HCT116 (cell line): Measurements from ENCODE around the gene PNPLA6.

ENCODE experiments used
- ATF3 ChIP-seq: IDR thresholded peaks from 2 replicates; pipeline ENCODE4 v1.6.1; 2012
- EZH2 ChIP-seq: fragments of 200-600 bp; sonication (generic); IDR thresholded peaks from 2 replicates; pipeline ENCODE4 v1.6.1; 2017; ENCODE audit warnings: antibody characterized with exemption, mixed run types
- EZH2phosphoT487 ChIP-seq: fragments of 200-600 bp; IDR thresholded peaks from 2 replicates; pipeline ENCODE4 v1.6.1; 2018; ENCODE audit warnings: antibody characterized with exemption, borderline replicate concordance
- POLR2A ChIP-seq: IDR thresholded peaks from 2 replicates; pipeline ENCODE4 v1.7.0; 2011; ENCODE audit warnings: borderline replicate concordance; ENCODE audit not compliant: insufficient read depth, insufficient read length; ENCODE audit errors: extremely low read depth
- TF ChIP-seq, protein P1 (sequence below), 3 experiments: fragments of 200-600 bp in 1 of 3; sonication (generic) in 1 of 3; IDR thresholded peaks in 2 of 3; conservative IDR thresholded peaks in 1 of 3; 2 replicates each; pipeline ENCODE4 v1.5.1; 2012 to 2017; ENCODE audit warnings: low read depth in 2 of 3, low read length in 2 of 3, antibody characterized with exemption in 1 of 3, borderline replicate concordance in 1 of 3, control low read depth in 1 of 3, mild to moderate bottlenecking in 1 of 3, mixed read lengths in 1 of 3, mixed run types in 1 of 3, moderate library complexity in 1 of 3; ENCODE audit not compliant: insufficient read depth in 1 of 3
- TF ChIP-seq, protein P2 (sequence below): IDR thresholded peaks from 2 replicates; pipeline ENCODE4 v1.6.1; 2012

GRCh38 chr19:7521551-7522071 is 13.9 kb upstream of the PNPLA6 start:
- TF ChIP-seq, protein P1, sequence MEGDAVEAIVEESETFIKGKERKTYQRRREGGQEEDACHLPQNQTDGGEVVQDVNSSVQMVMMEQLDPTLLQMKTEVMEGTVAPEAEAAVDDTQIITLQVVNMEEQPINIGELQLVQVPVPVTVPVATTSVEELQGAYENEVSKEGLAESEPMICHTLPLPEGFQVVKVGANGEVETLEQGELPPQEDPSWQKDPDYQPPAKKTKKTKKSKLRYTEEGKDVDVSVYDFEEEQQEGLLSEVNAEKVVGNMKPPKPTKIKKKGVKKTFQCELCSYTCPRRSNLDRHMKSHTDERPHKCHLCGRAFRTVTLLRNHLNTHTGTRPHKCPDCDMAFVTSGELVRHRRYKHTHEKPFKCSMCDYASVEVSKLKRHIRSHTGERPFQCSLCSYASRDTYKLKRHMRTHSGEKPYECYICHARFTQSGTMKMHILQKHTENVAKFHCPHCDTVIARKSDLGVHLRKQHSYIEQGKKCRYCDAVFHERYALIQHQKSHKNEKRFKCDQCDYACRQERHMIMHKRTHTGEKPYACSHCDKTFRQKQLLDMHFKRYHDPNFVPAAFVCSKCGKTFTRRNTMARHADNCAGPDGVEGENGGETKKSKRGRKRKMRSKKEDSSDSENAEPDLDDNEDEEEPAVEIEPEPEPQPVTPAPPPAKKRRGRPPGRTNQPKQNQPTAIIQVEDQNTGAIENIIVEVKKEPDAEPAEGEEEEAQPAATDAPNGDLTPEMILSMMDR (IDR thresholded peaks at IDR 0.05 in 2 of 3, conservative IDR thresholded peaks at IDR 0.05 in 1 of 3; ENCODE audit: borderline replicate concordance in 1 of 3, insufficient read depth in 1 of 3, low read depth in 2 of 3, low read length in 2 of 3): no peak
- no peak for TF ChIP-seq EZH2phosphoT487
- TF ChIP-seq POLR2A: no peak
- no peak for TF ChIP-seq ATF3
- no peak for TF ChIP-seq EZH2
- TF ChIP-seq, protein P2, sequence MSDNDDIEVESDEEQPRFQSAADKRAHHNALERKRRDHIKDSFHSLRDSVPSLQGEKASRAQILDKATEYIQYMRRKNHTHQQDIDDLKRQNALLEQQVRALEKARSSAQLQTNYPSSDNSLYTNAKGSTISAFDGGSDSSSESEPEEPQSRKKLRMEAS: no peak
